Ecto neural progenitor cell (in vitro differentiated cells): ENCODE measurements around the gene CDH22.

ENCODE experiments used
- DNase-seq: peaks from one replicate; pipeline ENCODE4 v3.0.0-alpha.2; 2018; ENCODE audit warnings: low spot score

Gene CDH22

GRCh38 chr20:46299078-46299477 lies 9.2 kb downstream of the CDH22 start:
- DNase-seq, result no peak

DNA sequence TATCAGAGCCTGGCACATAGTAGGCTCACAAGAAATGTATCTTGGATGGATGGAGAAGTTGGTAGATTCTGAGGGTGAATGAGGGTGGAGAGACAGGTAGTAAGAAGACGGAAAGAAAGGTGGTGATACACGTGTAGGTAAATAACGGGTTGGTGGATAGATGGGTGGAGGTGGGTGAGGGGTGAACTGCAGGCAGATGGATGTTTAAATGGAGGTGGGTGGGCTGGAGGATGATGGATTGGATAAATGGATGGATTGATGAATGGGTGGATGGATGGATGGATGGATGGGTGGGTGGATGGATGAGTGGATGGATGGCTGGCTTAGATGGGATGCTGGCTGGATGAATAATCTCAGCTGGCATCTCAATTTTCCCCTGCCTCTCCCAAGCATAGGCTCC lies 9.9 kb downstream of the CDH22 start:
- no peak for DNase-seq

- no peak for DNase-seq
Observed at GRCh38 chr20:46296526-46297250, 11.6 kb downstream of the CDH22 start.

GRCh38 chr20:46293084-46293483 lies 15.2 kb downstream of the CDH22 start:
- peak; percentile 66 for DNase-seq

DNA sequence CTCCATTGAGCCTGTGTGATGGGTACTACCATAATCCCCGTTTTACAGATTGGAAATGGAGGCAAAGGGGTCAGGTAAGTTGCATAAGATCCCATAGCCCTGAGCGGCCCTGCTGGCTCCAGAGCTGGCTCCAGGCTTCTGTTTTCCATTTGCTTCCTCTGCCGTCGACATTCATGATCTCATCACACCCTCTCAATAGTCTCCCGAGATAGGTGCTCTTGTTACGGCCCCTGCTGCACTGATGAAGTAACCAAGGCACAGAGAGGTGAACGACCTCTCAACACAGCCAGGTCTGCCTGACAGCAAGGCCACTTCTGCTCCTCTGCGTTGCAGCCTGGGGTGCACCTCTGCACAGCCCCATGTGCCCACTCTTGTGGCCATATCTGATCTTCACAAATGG lies 16.9 kb downstream of the CDH22 start:
- DNase-seq, result no peak

DNA sequence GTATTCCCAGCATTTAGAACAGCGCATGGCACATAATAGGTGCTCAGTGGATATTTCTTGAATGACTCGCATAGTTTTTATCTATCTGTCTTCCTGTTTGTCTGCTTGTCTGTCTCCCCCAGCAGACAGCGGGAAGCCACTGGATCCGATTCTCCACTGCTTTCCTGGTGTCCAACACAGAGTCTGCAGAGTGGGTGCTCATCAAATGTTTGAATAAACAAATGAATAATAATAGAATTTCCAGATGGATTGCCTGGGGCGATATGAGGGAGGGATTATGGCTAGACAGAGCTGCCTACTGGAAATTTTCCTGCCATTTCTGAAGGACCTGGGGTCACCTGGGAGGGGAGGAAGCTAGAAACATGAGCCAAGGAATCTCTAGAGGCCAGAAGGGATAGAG lies 18.9 kb downstream of the CDH22 start:
- DNase-seq, result no peak

GRCh38 chr20:46286977-46287376 lies 21.3 kb downstream of the CDH22 start:
- no peak for DNase-seq

DNA sequence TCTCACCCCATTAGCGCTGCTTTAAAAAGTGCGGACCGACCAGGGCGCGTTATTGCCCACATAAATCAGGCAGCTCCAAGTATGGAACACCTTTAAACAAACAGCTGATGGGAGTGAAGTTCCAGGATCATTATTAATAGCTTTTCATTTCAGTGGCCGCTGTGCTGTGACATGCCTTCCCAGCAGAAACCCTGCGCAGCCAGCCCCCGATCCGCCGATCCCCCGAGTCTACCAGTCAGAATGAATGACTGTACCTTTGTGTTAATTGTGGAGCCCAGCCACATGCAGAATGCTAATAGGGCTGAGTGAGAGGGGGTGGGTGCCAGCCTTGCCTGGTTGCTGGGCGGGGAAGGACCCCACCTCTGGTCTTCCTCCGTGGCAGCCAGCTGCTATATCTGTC lies 21.9 kb downstream of the CDH22 start:
- DNase-seq, result no peak

GRCh38 chr20:46285740-46286139 lies 22.6 kb downstream of the CDH22 start:
- no peak for DNase-seq

DNA sequence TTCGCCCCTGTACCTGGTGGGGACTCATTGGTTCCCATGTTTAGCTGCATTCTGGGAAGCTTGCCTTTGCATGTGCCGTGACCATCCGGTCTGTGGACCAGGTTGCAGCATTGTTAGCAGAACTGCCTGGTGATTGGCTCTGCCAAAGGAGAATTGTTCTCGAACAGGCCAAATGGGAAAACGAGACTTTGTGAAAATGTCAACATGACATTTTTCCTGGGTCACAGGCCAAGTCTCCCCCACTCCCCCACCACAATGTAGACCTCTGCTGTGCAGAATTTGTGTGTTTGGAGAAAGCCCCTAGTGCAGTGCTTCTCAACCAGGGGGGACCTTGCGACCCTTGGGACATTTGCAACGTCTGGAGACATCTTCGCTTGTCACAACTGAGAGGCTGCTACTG lies 23.2 kb downstream of the CDH22 start:
- DNase-seq, result no peak

- no peak for DNase-seq
Observed at GRCh38 chr20:46284040-46284427, 24.3 kb downstream of the CDH22 start.

GRCh38 chr20:46283426-46284039 lies 24.8 kb downstream of the CDH22 start:
- DNase-seq, result no peak

DNA sequence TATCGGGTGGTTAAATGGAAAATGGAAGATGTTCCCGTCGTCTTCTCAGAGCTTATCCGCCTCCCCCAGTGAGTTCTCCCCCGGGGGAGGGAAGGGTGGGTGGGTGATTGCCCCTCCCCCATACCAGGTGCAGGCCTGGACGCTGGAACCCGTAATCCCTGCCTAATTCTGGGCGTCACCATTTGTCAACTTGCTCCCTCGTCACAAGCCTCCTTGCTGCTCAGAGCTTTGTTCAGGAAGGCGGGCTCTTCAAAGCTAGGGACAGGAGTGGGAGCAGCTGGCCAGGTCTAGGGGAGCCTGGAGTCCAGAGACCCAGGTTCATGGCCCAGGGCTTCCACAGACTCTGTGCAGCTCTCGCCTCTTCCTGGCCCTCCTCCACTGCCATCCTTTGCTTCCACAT lies 25.6 kb downstream of the CDH22 start:
- DNase-seq, result no peak

DNA sequence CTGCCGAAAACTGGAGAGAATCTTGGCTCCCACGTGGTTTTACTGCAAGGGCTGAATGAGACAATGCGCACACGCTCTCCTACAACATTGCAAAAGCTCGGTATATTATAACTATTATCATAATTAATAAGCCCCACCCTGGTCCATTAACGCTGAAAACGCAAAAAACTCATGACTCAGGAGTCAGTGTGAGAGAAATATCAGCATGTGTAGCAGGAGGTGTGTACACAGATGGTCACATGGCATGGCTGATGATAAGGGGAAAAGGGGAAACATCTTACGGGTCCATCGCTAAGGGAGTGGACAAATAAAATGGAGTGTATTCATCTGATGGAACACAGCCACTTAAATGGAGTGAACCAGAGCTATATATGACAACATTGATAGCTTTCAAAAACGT lies 29.2 kb downstream of the CDH22 start:
- DNase-seq, result no peak

DNA sequence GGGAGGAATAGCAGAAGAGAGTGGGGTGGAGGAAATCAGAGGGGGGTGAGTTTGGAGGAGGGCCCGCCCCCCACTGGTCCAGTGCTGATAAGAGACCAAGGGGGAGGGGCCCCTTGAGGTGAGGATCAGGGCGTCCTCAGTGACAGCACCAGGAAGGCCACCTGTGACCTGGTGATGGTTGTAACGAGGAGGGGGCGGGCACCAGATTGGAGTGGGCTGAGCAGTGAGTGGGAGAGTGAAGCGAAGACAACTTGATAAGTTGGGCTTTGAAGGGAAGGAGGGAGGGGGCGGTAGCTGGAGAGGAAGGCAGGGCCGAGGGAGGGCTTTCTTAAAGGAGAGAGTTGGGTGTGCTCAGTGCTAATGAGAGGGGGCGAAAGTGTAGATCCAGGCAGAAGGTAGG lies 30.7 kb downstream of the CDH22 start:
- DNase-seq, result no peak

DNA sequence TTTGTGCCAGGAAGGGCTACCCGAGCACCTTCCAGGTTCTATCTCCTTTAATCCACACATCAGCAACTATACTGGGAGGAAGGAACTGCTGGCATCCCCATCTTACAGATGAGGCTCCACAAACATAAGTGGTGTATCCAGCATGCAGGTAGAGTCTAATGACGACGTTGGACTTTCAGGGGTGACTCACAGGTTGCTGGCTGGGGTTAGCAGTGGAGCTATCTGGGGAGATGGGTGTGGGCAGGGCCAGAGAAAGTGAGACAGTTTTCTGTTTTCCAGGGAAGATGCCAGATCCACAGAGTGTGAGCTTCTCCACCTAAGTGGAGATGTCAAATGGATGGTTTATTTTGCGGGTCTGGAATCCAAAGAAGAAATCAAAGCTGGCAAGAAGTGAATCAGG lies 31.8 kb downstream of the CDH22 start:
- DNase-seq, result no peak

GRCh38 chr20:46275091-46275490 lies 33.2 kb downstream of the CDH22 start:
- DNase-seq, result no peak

GRCh38 chr20:46273717-46274116 lies 34.6 kb downstream of the CDH22 start:
- DNase-seq, result no peak

GRCh38 chr20:46272389-46273047 lies 35.8 kb downstream of the CDH22 start:
- DNase-seq, result no peak

- DNase-seq, result no peak
Observed at GRCh38 chr20:46270977-46271744, 37.1 kb downstream of the CDH22 start.

DNA sequence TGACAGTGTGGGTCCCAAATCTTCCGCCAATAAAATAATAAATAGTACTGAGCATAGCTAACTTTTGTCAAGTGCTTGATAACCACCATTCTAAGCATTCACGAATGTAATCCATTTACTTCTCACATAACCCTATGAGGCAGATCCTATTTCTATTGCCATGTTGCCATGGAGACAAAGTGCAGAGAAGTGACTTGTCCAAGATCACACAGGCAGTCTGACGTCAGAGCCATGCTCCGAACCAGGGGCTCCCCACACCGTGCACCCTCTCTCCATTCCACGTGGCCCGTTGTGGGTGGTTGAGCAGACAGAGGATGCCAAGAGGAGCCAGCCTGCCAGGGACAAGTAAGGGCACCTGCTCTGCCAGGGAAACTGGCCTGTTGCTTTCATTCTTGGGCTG lies 38.9 kb downstream of the CDH22 start:
- DNase-seq, result no peak

GRCh38 chr20:46268662-46269061 lies 39.6 kb downstream of the CDH22 start:
- no peak for DNase-seq

- peak; percentile 64 for DNase-seq
Observed at GRCh38 chr20:46268131-46268614, 40.1 kb downstream of the CDH22 start.
